H1 (cell line): ENCODE results near the gene TSC22D4. TPM values are rescaled to one million over a fixed set of nuclear protein-coding genes. Genes with fewer than 3 reads are reported as not detected.

Source experiments
- CTCF ChIA-PET: fragments of 300-600 bp; sonication (Branson Sonifier 250); formaldehyde crosslinking; loops from one replicate; lab custom pipeline; 2021; ENCODE audit not compliant: partially characterized antibody; lab: Charles Lee
- POLR2A ChIA-PET: fragments of 300-600 bp; sonication (Branson Sonifier 250); formaldehyde crosslinking; loops from one replicate; lab custom pipeline; 2021; ENCODE audit warnings: inconsistent platforms; ENCODE audit not compliant: partially characterized antibody; lab: Charles Lee
- DNase-seq, 2 experiments: peaks; one replicate each; pipeline versions ENCODE4 v3.0.0 to v3.0.0-alpha.2; 2010 to 2022; ENCODE audit warnings: low spot score in 2 of 2, low read depth in 1 of 2, mixed read lengths in 1 of 2
- FAIRE-seq: peaks from 2 replicates; lab custom pipeline; 2011; peaks lifted over from hg19 to GRCh38; lab: Jason Lieb, UNC
- H2AFZ ChIP-seq: 2 replicates; pipeline ENCODE4 v1.8.1; 2012; ENCODE audit warnings: low read length, inconsistent platforms
- H2AK5ac ChIP-seq: 2 replicates; pipeline ENCODE4 v1.6.1; 2013; ENCODE audit warnings: low read depth, low read length
- H2BK120ac ChIP-seq: replicated peaks from 2 replicates; pipeline ENCODE3; 2013; ENCODE audit warnings: low read depth, low read length, inconsistent platforms
- H2BK12ac ChIP-seq: 2 replicates; pipeline ENCODE4 v1.6.1; 2013; ENCODE audit warnings: low read depth, low read length
- H2BK15ac ChIP-seq: 2 replicates; pipeline ENCODE4 v1.6.1; 2013; ENCODE audit warnings: low read length
- H2BK20ac ChIP-seq: 2 replicates; pipeline ENCODE4 v1.6.1; 2013; ENCODE audit warnings: low read length
- H2BK5ac ChIP-seq: 2 replicates; pipeline ENCODE4 v1.6.1; 2013; ENCODE audit warnings: low read depth, low read length
- H3K14ac ChIP-seq: 2 replicates; pipeline ENCODE4 v1.6.1; 2013; ENCODE audit warnings: inconsistent platforms; ENCODE audit not compliant: insufficient read length
- H3K18ac ChIP-seq: 2 replicates; pipeline ENCODE4 v1.6.1; 2013; ENCODE audit warnings: low read length; ENCODE audit errors: extremely low read depth
- H3K23ac ChIP-seq: 2 replicates; pipeline ENCODE4 v1.6.1; 2013; ENCODE audit warnings: inconsistent platforms; ENCODE audit not compliant: insufficient read length
- H3K23me2 ChIP-seq: 2 replicates; pipeline ENCODE4 v1.6.1; 2013; ENCODE audit warnings: low read depth, low read length
- H3K27ac ChIP-seq: 2 replicates; pipeline ENCODE4 v1.6.1; 2011; ENCODE audit warnings: low read depth, low read length, inconsistent platforms
- H3K27me3 ChIP-seq, 4 experiments: replicated peaks in 1 of 4; 1 replicate in 1 of 4; 2 replicates in 3 of 4; pipeline versions ENCODE4 v1.6.1 to v1.8.1; 2011 to 2013; ENCODE audit warnings: low read length in 3 of 4, mild to moderate bottlenecking in 3 of 4, inconsistent platforms in 2 of 4, mixed read lengths in 2 of 4, moderate library complexity in 1 of 4; ENCODE audit not compliant: control insufficient read depth in 3 of 4, insufficient read depth in 3 of 4; ENCODE audit errors: extremely low read depth in 1 of 4
- H3K36me3 ChIP-seq, 4 experiments: 2 replicates each; pipeline versions ENCODE4 v1.6.1 to v1.8.1; 2011 to 2013; ENCODE audit warnings: mild to moderate bottlenecking in 4 of 4, low read length in 3 of 4, moderate library complexity in 2 of 4, control low read depth in 1 of 4, inconsistent platforms in 1 of 4; ENCODE audit not compliant: insufficient read depth in 4 of 4, control insufficient read depth in 2 of 4
- H3K4ac ChIP-seq: replicated peaks from 2 replicates; pipeline ENCODE3; 2013; ENCODE audit warnings: low read length, low read depth, mixed read lengths, inconsistent platforms; ENCODE audit not compliant: insufficient read length
- H3K4me1 ChIP-seq, 4 experiments: replicated peaks in 1 of 4; 1 replicate in 1 of 4; 2 replicates in 3 of 4; pipeline versions ENCODE4 v1.6.1 to v1.8.1; 2011 to 2013; ENCODE audit warnings: low read length in 3 of 4, inconsistent platforms in 2 of 4, mixed read lengths in 1 of 4; ENCODE audit not compliant: insufficient read depth in 4 of 4, control insufficient read depth in 3 of 4
- H3K4me2 ChIP-seq, 2 experiments: 2 replicates each; pipeline versions ENCODE4 v1.6.1 to v1.8.1; 2011 to 2013; ENCODE audit warnings: low read depth in 2 of 2, low read length in 2 of 2, control low read depth in 1 of 2, inconsistent platforms in 1 of 2, mild to moderate bottlenecking in 1 of 2; ENCODE audit not compliant: insufficient read depth in 1 of 2
- H3K4me3 ChIP-seq, 4 experiments: fragments of 200-600, 300-600 bp in 1 of 4; sonication (generic), shearing (Covaris generic), sonication (Bioruptor Twin) in 1 of 4; 2 replicates each; pipeline versions ENCODE4 v1.5.1 to v1.8.1; 2011 to 2016; ENCODE audit warnings: low read length in 4 of 4, low read depth in 3 of 4, control low read depth in 2 of 4, inconsistent platforms in 2 of 4, mild to moderate bottlenecking in 2 of 4, mixed read lengths in 1 of 4, moderate library complexity in 1 of 4; ENCODE audit not compliant: insufficient read depth in 2 of 4; ENCODE audit errors: extremely low read depth in 1 of 4
- H3K56ac ChIP-seq: replicated peaks from 2 replicates; pipeline ENCODE3; 2013; ENCODE audit warnings: low read depth, mild to moderate bottlenecking, mixed read lengths, low read length, inconsistent platforms; ENCODE audit not compliant: insufficient read length
- H3K79me1 ChIP-seq: 2 replicates; pipeline ENCODE4 v1.6.1; 2013; ENCODE audit warnings: low read depth, low read length, control low read depth
- H3K79me2 ChIP-seq, 2 experiments: 2 replicates each; pipeline versions ENCODE4 v1.6.1 to v1.8.1; 2012 to 2013; ENCODE audit warnings: low read length in 2 of 2, mild to moderate bottlenecking in 2 of 2, inconsistent platforms in 1 of 2; ENCODE audit not compliant: insufficient read depth in 2 of 2, control insufficient read depth in 1 of 2
- H3K9ac ChIP-seq, 4 experiments: replicated peaks in 1 of 4; 1 replicate in 1 of 4; 2 replicates in 3 of 4; pipeline versions ENCODE4 v1.6.1 to v1.8.1; 2011 to 2013; ENCODE audit warnings: low read depth in 3 of 4, low read length in 3 of 4, control low read depth in 2 of 4, mild to moderate bottlenecking in 2 of 4, moderate library complexity in 2 of 4, inconsistent platforms in 1 of 4; ENCODE audit errors: extremely low read depth in 1 of 4
- H3K9me3 ChIP-seq, 2 experiments: 2 replicates each; pipeline versions ENCODE4 v1.6.1 to v1.8.1; 2012 to 2013; ENCODE audit warnings: mild to moderate bottlenecking in 2 of 2, moderate library complexity in 2 of 2, control low read depth in 1 of 2, inconsistent platforms in 1 of 2, low read depth in 1 of 2, low read length in 1 of 2, mixed read lengths in 1 of 2; ENCODE audit not compliant: insufficient read depth in 2 of 2
- H4K20me1 ChIP-seq, 2 experiments: replicated peaks in 1 of 2; 2 replicates each; pipeline versions ENCODE3 to v1.8.1; 2011 to 2013; ENCODE audit warnings: inconsistent platforms in 2 of 2, low read length in 2 of 2, mild to moderate bottlenecking in 1 of 2; ENCODE audit not compliant: insufficient read depth in 2 of 2, control insufficient read depth in 1 of 2
- H4K5ac ChIP-seq: 2 replicates; pipeline ENCODE4 v1.6.1; 2013; ENCODE audit warnings: low read length, low read depth, mixed read lengths, inconsistent platforms; ENCODE audit not compliant: insufficient read length
- H4K8ac ChIP-seq: 2 replicates; pipeline ENCODE4 v1.8.0; 2013; ENCODE audit warnings: mild to moderate bottlenecking, moderate library complexity, low read length, inconsistent platforms; ENCODE audit not compliant: insufficient read depth; ENCODE audit errors: extremely low read depth
- H4K91ac ChIP-seq: replicated peaks from 2 replicates; pipeline ENCODE3; 2013; ENCODE audit warnings: low read length, mixed read lengths, inconsistent platforms; ENCODE audit not compliant: insufficient read length
- ASH2L ChIP-seq: fragments of 200-600, 300-600 bp; sonication (generic); IDR thresholded peaks from one replicate; pipeline ENCODE4 v1.7.1; 2017; ENCODE audit warnings: low read length
- BRCA1 ChIP-seq: IDR thresholded peaks from 2 replicates; pipeline ENCODE4 v1.6.1; 2012; ENCODE audit warnings: low read depth, low read length, improper control_type of control experiment
- GABPA ChIP-seq: IDR thresholded peaks from 2 replicates; pipeline ENCODE4 v1.6.1; 2011; ENCODE audit warnings: mild to moderate bottlenecking, low read length, moderate library complexity, borderline replicate concordance; ENCODE audit not compliant: insufficient read depth
- JUND ChIP-seq: IDR thresholded peaks from 2 replicates; pipeline ENCODE4 v1.6.1; 2011; ENCODE audit warnings: mild to moderate bottlenecking, improper control_type of control experiment, low read length
- RFX5 ChIP-seq: IDR thresholded peaks from 2 replicates; pipeline ENCODE4 v1.6.1; 2011; ENCODE audit warnings: low read depth, low read length, improper control_type of control experiment, borderline replicate concordance
- RNF2 ChIP-seq: fragments of 200-900, 300-1000 bp; sonication (generic); IDR thresholded peaks from 2 replicates; pipeline ENCODE4 v1.7.1; 2016; ENCODE audit warnings: borderline replicate concordance, low read depth, mild to moderate bottlenecking, antibody characterized with exemption, low read length; ENCODE audit not compliant: poor library complexity, severe bottlenecking; ENCODE audit errors: missing control alignments
- SIN3A ChIP-seq, 2 experiments: IDR thresholded peaks in 1 of 2; conservative IDR thresholded peaks in 1 of 2; 2 replicates each; pipeline ENCODE4 v1.6.1; 2011 to 2012; ENCODE audit warnings: low read length in 2 of 2, improper control_type of control experiment in 1 of 2, low read depth in 1 of 2, mild to moderate bottlenecking in 1 of 2
- SP1 ChIP-seq: IDR thresholded peaks from 2 replicates; pipeline ENCODE4 v1.6.1; 2011; ENCODE audit warnings: low read depth, low read length
- SP2 ChIP-seq: IDR thresholded peaks from 2 replicates; pipeline ENCODE4 v1.6.1; 2012; ENCODE audit warnings: mild to moderate bottlenecking, low read length, inconsistent platforms
- SP4 ChIP-seq: IDR thresholded peaks from 2 replicates; pipeline ENCODE4 v1.6.1; 2012; ENCODE audit warnings: low read length, inconsistent platforms
- SUZ12 ChIP-seq: fragments of 200-600 bp; sonication (generic); IDR thresholded peaks from 2 replicates; pipeline ENCODE4 v1.6.1; 2012; ENCODE audit warnings: mild to moderate bottlenecking, inconsistent platforms, low read length, moderate library complexity, mixed read lengths
- USF2 ChIP-seq: IDR thresholded peaks from 2 replicates; pipeline ENCODE4 v1.6.1; 2011; ENCODE audit warnings: low read length, improper control_type of control experiment
- WGBS, 2 experiments: shearing (Covaris generic) in 1 of 2; methylation state at CpG; one replicate each; pipeline versions ENCODE4 v1.1.6 to v1.1.7; 2013 to 2015; ENCODE audit warnings: low lambda C conversion rate in 2 of 2, mixed read lengths in 2 of 2, inconsistent platforms in 1 of 2, low coverage in 1 of 2, missing lambda C conversion rate in 1 of 2; ENCODE audit not compliant: insufficient replicate concordance in 2 of 2, insufficient coverage in 1 of 2, insufficient read length in 1 of 2; ENCODE audit errors: extremely low coverage in 1 of 2, missing lambda C conversion rate in 1 of 2; 5-methylcytosine and 5-hydroxymethylcytosine counted together
- polyA plus RNA-seq, 7 experiments: library from polyadenylated mRNA; depleted of rRNA in 3 of 7; stranded (reverse) in 5 of 7; unstranded in 2 of 7; fragments of >200 nt in 5 of 7; fragments of 200-250 nt in 2 of 7; gene quantifications; 1 replicate in 5 of 7; 2 replicates in 1 of 7; 4 replicates in 1 of 7; pipeline versions ENCODE4 v1.2.1 to v1.2.3, GENCODE V29; 2011 to 2013; ENCODE audit warnings: missing spikeins in 2 of 7, mixed read lengths in 2 of 7
- total RNA-seq: library from RNA; stranded (reverse); fragmentation: NEBNext Ultra II Directional; extraction: Animal tissue kit (Norgen Biotek cat#: 25700); gene quantifications from 2 replicates; pipeline ENCODE4 v1.2.1, GENCODE V29; 2021

Gene TSC22D4
- total and polyA plus RNA-seq, 2 of the 8 experiments (the other 6 are each of a cell fraction or from before 2014, with no cell fraction given), result 13.2 to 20.3 TPM

- Histone ChIP-seq H2BK12ac (no peak overlapping the region), H3K23me2 (no peaks in the 10 kb centered on the region), H3K4me1 (peaks cover 0 to 5% (median 1%) of the 10 kb centered on the region in 4 experiments; a peak in 5 of 7 replicates), H3K36me3 (no peaks in the 10 kb centered on the region), H3K23ac (no peak overlapping the region), H3K9ac (no peak overlapping the region), H2BK120ac (no peak overlapping the region), H3K79me1 (no peaks in the 10 kb centered on the region), H4K91ac (no peak overlapping the region), H2BK15ac (no peak overlapping the region), H4K20me1 (no peaks in the 10 kb centered on the region), H3K4ac (no peak overlapping the region), H4K5ac (no peak overlapping the region), H2BK5ac (no peak overlapping the region), H3K27me3 (no peaks in the 10 kb centered on the region), H3K56ac (no peak overlapping the region), H2AFZ (no peak overlapping the region), H2BK20ac (no peak overlapping the region), H3K4me2 (no peak overlapping the region), H3K79me2 (no peaks in the 10 kb centered on the region), H3K27ac (no peak overlapping the region), H2AK5ac (no peak overlapping the region), H3K9me3 (no peaks in the 10 kb centered on the region), H4K8ac (no peak overlapping the region), H3K18ac (no peak overlapping the region), H3K14ac (no peak overlapping the region), H3K4me3 (no peak overlapping the region)
- FAIRE-seq (no peak), DNase-seq (no peak)
- WGBS, 2 experiments, result 74% methylated on average over 2 of the region's 2 CpGs; no CpG with 5 or more reads in 1 of the 2 experiments
- POLR2A ChIA-PET, result interaction anchor here (0.6 to 4.7 kb wide), 5 partner anchors 14 to 104 kb away, joined by 3 to 25 read pairs (median 3); partner anchors contain the start of genes MEPCE and ZCWPW1
- CTCF ChIA-PET, result interaction anchor here (0.6 to 12.4 kb wide), 23 partner anchors 12 to 218 kb away, joined by 3 to 152 read pairs (median 4); partner anchors contain the start of genes MEPCE, NYAP1, TSC22D4 and ZCWPW1
- TF ChIP-seq JUND (no peak), RNF2 (no peak), BRCA1 (no peak), ASH2L (no peak), SIN3A (conservative IDR thresholded peaks at IDR 0.05 in 1 of 2, IDR thresholded peaks at IDR 0.05 in 1 of 2; ENCODE audit: low read depth in 1 of 2, low read length in 2 of 2) (no peak), SUZ12 (no peak), USF2 (no peak), RFX5 (no peak), SP4 (no peak), GABPA (no peak), SP1 (no peak), SP2 (no peak)
These were observed 14.2 kb downstream of the TSC22D4 start for GRCh38 chr7:100464791-100465190.
